K562 (cell line): ENCODE measurements around the gene NFKB2. TPM values are rescaled to one million over a fixed set of nuclear protein-coding genes. Genes with fewer than 3 reads are reported as not detected.

Source experiments
- ATAC-seq: fragments of 200-7000 bp; cut with Tn5 transposase; 3 replicates; pipeline ENCODE4 v1.9.1; 2020; ENCODE audit warnings: moderate library complexity
- BruUV-seq: library from RNA; stranded (reverse); fragments of 400-500 nt; replicated peaks from 2 replicates; lab custom pipeline; 2021; lab: Mats Ljungman, UMichigan
- CTCF ChIA-PET: fragments of 300-600 bp; formaldehyde crosslinking; extraction: SDS; loops from one replicate; lab custom pipeline; 2021; ENCODE audit warnings: low intra/inter-chr PET ratio; lab: Yijun Ruan, JAX
- POLR2A ChIA-PET: fragments of 300-600, 350-650 bp; sonication (Branson Sonifier 250); formaldehyde crosslinking; extraction: SDS; loops from one replicate; lab custom pipeline; 2021; ENCODE audit warnings: antibody characterized with exemption, inconsistent platforms; lab: Yijun Ruan, JAX
- DNase-seq, 4 experiments: peaks; one replicate each; pipeline versions ENCODE4 v3.0.0 to v3.0.0-alpha.2; 2011 to 2018; ENCODE audit warnings: low spot score in 3 of 4, mixed read lengths in 3 of 4; ENCODE audit errors: extremely low read depth in 1 of 4
- FAIRE-seq: peaks from 2 replicates; lab custom pipeline; 2011; peaks lifted over from hg19 to GRCh38; lab: Jason Lieb, UNC
- H2AFZ ChIP-seq: 2 replicates; pipeline ENCODE4 v1.6.0; 2011; ENCODE audit warnings: low read depth, low read length, control low read depth, inconsistent platforms
- H3K27ac ChIP-seq: fragments of 200-600 bp; 3 replicates; pipeline ENCODE4 v1.8.0; 2011; ENCODE audit warnings: low read depth, mild to moderate bottlenecking, control low read depth, inconsistent platforms, low read length, moderate library complexity, mixed read lengths; ENCODE audit errors: extremely low read depth
- H3K27me3 ChIP-seq, 2 experiments: fragments of 300-600 bp in 1 of 2; 2 replicates in 1 of 2; 3 replicates in 1 of 2; pipeline versions ENCODE4 v1.6.0 to v1.8.0; 2011; ENCODE audit warnings: inconsistent platforms in 2 of 2, low read length in 2 of 2, mild to moderate bottlenecking in 1 of 2, mixed read lengths in 1 of 2, moderate library complexity in 1 of 2; ENCODE audit not compliant: control insufficient read depth in 2 of 2, insufficient read depth in 2 of 2
- H3K36me3 ChIP-seq: fragments of 300-600 bp; 3 replicates; pipeline ENCODE4 v1.8.0; 2011; ENCODE audit warnings: mild to moderate bottlenecking, low read length, inconsistent platforms; ENCODE audit not compliant: control insufficient read depth, insufficient read depth
- H3K4me1 ChIP-seq, 2 experiments: fragments of 200-600 bp in 1 of 2; replicated peaks in 1 of 2; 2 replicates in 1 of 2; 3 replicates in 1 of 2; pipeline versions ENCODE4 v1.5.1 to v1.8.0; 2011; ENCODE audit warnings: inconsistent platforms in 2 of 2, low read length in 2 of 2, mild to moderate bottlenecking in 1 of 2, mixed read lengths in 1 of 2, moderate library complexity in 1 of 2; ENCODE audit not compliant: control insufficient read depth in 2 of 2, insufficient read depth in 2 of 2
- H3K4me2 ChIP-seq: 2 replicates; pipeline ENCODE4 v1.6.1; 2011; ENCODE audit warnings: low read length, control low read depth, inconsistent platforms, mixed read lengths; ENCODE audit not compliant: insufficient read depth
- H3K4me3 ChIP-seq: fragments of 200-600 bp; sonication (generic), shearing (Covaris generic); 2 replicates; pipeline ENCODE4 v1.5.1; 2016; ENCODE audit warnings: control low read depth, inconsistent platforms
- H3K79me2 ChIP-seq: fragments of 200-600 bp; 3 replicates; pipeline ENCODE4 v1.8.0; 2011; ENCODE audit warnings: low read length, inconsistent platforms; ENCODE audit not compliant: control insufficient read depth, insufficient read depth
- H3K9ac ChIP-seq, 2 experiments: 2 replicates each; pipeline versions ENCODE4 v1.6.0 to v1.6.1; 2011; ENCODE audit warnings: low read depth in 2 of 2, low read length in 2 of 2, control low read depth in 1 of 2, inconsistent platforms in 1 of 2, mild to moderate bottlenecking in 1 of 2, mixed read lengths in 1 of 2; ENCODE audit not compliant: insufficient read depth in 1 of 2
- H3K9me1 ChIP-seq: one replicate; pipeline ENCODE4 v1.6.0; 2011; ENCODE audit warnings: inconsistent platforms, mild to moderate bottlenecking, low read length, moderate library complexity; ENCODE audit not compliant: control insufficient read depth, insufficient read depth
- H3K9me3 ChIP-seq: replicated peaks from 2 replicates; pipeline ENCODE4 v1.5.1; 2011; ENCODE audit warnings: low read depth, low read length, inconsistent platforms; ENCODE audit not compliant: control insufficient read depth, insufficient read depth
- H4K20me1 ChIP-seq: replicated peaks from 2 replicates; pipeline ENCODE4 v1.6.1; 2011; ENCODE audit warnings: low read length, inconsistent platforms, mixed read lengths; ENCODE audit not compliant: control insufficient read depth, insufficient read depth
- CEBPB ChIP-seq: fragments of 450-650 bp; IDR thresholded peaks from 2 replicates; pipeline ENCODE4 v1.6.1; 2016; ENCODE audit warnings: missing genetic modification characterization, missing compliant biosample characterization
- CEBPG ChIP-seq, 3 experiments: fragments of 200-800 bp in 1 of 3; sonication (Bioruptor generic) in 1 of 3; sonication (generic) in 1 of 3; formaldehyde crosslinking in 1 of 3; IDR thresholded peaks in 2 of 3; conservative IDR thresholded peaks in 1 of 3; 2 replicates each; pipeline versions ENCODE4 v1.6.1 to v1.8.0; 2016 to 2022; ENCODE audit warnings: missing compliant biosample characterization in 2 of 3, missing genetic modification characterization in 2 of 3, mild to moderate bottlenecking in 1 of 3, missing genetic modification reagents in 1 of 3
- CREM ChIP-seq: IDR thresholded peaks from 2 replicates; pipeline ENCODE4 v1.6.1; 2014; ENCODE audit warnings: antibody characterized with exemption, low read depth
- JUND ChIP-seq, 2 experiments: IDR thresholded peaks; 2 replicates in 1 of 2; 3 replicates in 1 of 2; pipeline ENCODE4 v1.6.1; 2011; ENCODE audit warnings: borderline replicate concordance in 2 of 2, low read depth in 2 of 2, low read length in 2 of 2, improper control_type of control experiment in 1 of 2, missing biosample characterization in 1 of 2, missing genetic modification characterization in 1 of 2, missing genetic modification reagents in 1 of 2
- POLR2H ChIP-seq: IDR thresholded peaks from 2 replicates; pipeline ENCODE4 v1.6.1; 2016; ENCODE audit warnings: missing genetic modification characterization, low read depth, mild to moderate bottlenecking, control low read depth, missing compliant biosample characterization, moderate library complexity
- SAFB2 ChIP-seq: fragments of 200-400 bp; formaldehyde crosslinking; IDR thresholded peaks from 2 replicates; pipeline ENCODE4 v1.6.1; 2018; ENCODE audit warnings: borderline replicate concordance, low read length, low read depth, moderate library complexity; ENCODE audit not compliant: severe bottlenecking
- SRSF7 ChIP-seq: fragments of 200-400 bp; formaldehyde crosslinking; optimal IDR thresholded peaks from 2 replicates; pipeline ENCODE3; 2017; ENCODE audit warnings: mild to moderate bottlenecking, low read depth, low read length
- ZBTB7A ChIP-seq: IDR thresholded peaks from 2 replicates; pipeline ENCODE4 v1.6.1; 2011; ENCODE audit warnings: low read depth, mild to moderate bottlenecking, low read length, moderate library complexity, borderline replicate concordance; ENCODE audit not compliant: control insufficient read depth
- ZNF239 ChIP-seq: fragments of 250-450 bp; sonication (Bioruptor Pico); IDR thresholded peaks from 2 replicates; pipeline ENCODE4 v1.4.0; 2020; ENCODE audit warnings: mild to moderate bottlenecking
- ZNF583 ChIP-seq: fragments of 250-450 bp; sonication (Bioruptor Pico); IDR thresholded peaks from 2 replicates; pipeline ENCODE4 v1.4.0; 2020
- ZNF79 ChIP-seq: fragments of 250-450 bp; sonication (Bioruptor Pico); IDR thresholded peaks from 2 replicates; pipeline ENCODE4 v1.4.0; 2020; ENCODE audit warnings: low read depth, mild to moderate bottlenecking, moderate library complexity
- WGBS: fragments of 100-300 bp; shearing (Covaris generic); methylation state at CpG from one replicate; pipeline ENCODE4 v1.1.6; 2016; ENCODE audit warnings: low coverage, mixed read lengths; ENCODE audit not compliant: insufficient coverage; ENCODE audit errors: missing lambda C conversion rate; 5-methylcytosine and 5-hydroxymethylcytosine counted together
- in situ Hi-C: fragments of 300-500 bp; cut with MboI; formaldehyde crosslinking; loops from 4 replicates; pipeline ENCODE4 v1.15.0; 2018; ENCODE audit warnings: inconsistent platforms, mixed read lengths
- intact Hi-C: fragments of 100-400 bp; cut with micrococcal nuclease; formaldehyde crosslinking; loops from 2 replicates; pipeline ENCODE4 v1.14.2; 2022
- polyA plus RNA-seq, 8 experiments: library from polyadenylated mRNA; depleted of rRNA in 4 of 8; stranded (reverse) in 5 of 8; unstranded in 3 of 8; fragments of >200 nt; fragmentation: Nextera tagmentation in 2 of 8; fragmentation: Illumina TruSeq in 1 of 8; extraction: Ambion mirVana in 2 of 8; extraction: Trizol in 1 of 8; gene quantifications; 2 replicates each; pipeline versions ENCODE4 v1.2.1 to v1.2.3, GENCODE V29; 2011 to 2014; ENCODE audit warnings: inconsistent platforms in 1 of 8, missing spikeins in 1 of 8
- total RNA-seq, 7 experiments: library from RNA; depleted of rRNA in 6 of 7; stranded (reverse); fragments of >200 nt in 6 of 7; fragmentation: Illumina TruSeq in 2 of 7; extraction: Trizol in 2 of 7; gene quantifications; 2 replicates each; pipeline versions ENCODE4 v1.2.1 to v1.2.3, GENCODE V29; 2011 to 2021; ENCODE audit warnings: low replicate concordance in 1 of 7
- TF ChIP-seq, protein P1 (sequence below), 2 experiments: IDR thresholded peaks; 2 replicates each; pipeline ENCODE4 v1.6.1; 2012; ENCODE audit warnings: improper control_type of control experiment in 2 of 2, low read depth in 2 of 2, low read length in 2 of 2, borderline replicate concordance in 1 of 2
- TF ChIP-seq, protein P2 (sequence below), 2 experiments: fragments of 450-650 bp in 1 of 2; sonication (generic) in 1 of 2; formaldehyde crosslinking in 1 of 2; IDR thresholded peaks in 1 of 2; conservative IDR thresholded peaks in 1 of 2; 2 replicates each; pipeline versions ENCODE4 v1.6.1 to v1.8.1; 2016 to 2023; ENCODE audit warnings: mild to moderate bottlenecking in 2 of 2, moderate library complexity in 2 of 2, inconsistent platforms in 1 of 2, missing genetic modification reagents in 1 of 2
- TF ChIP-seq, protein P3 (sequence below): fragments of 250-450 bp; sonication (Bioruptor Pico); IDR thresholded peaks from 2 replicates; pipeline ENCODE4 v1.8.0; 2022; ENCODE audit warnings: inconsistent platforms, mild to moderate bottlenecking, moderate library complexity, borderline replicate concordance

Gene NFKB2
- total and polyA plus RNA-seq, 9 of the 15 experiments (the other 6 are each of a cell fraction or from before 2014, with no cell fraction given): 0.07 to 20.3 (median 7.9) TPM

DNA sequence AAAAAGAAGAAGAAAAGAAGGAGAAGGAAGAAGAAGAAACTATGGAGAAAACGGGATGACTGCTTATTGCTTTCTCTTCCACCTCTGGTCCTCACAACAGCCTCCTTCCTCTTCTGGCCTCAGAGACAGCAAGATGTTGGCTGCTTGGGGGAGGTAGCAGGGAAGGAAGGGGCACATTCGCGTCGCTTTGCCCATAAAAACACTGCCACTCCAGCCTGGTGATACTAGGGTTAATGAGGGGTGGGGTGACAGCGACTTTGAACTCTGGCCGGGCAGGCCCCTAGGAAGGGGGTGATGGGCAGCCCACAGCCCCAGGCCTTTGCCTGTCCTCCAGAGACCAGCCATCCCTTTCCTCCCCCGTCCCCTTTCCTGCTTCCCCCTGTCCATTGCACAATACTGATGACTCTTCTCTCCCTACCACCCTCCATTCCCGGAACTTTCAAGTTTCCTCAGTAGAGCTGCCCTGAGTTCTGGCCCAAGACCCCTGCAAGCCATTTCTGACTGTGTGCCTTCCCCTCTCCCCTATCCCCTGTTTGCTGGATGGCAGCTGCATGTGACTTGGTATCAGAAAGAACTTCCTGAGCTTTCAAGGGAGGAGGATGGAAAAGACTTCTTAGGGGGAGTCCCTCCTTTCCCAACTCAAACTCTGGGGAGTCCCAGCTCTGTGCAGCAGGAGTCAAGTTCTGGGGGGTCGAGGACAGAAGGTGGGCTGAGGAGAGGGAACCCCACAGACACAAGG is 39.1 kb downstream of the NFKB2 start:
- H3K9me3 ChIP-seq: no peaks in the 10 kb centered on the region
- peak overlapping the region; percentile 66 to 82 for H3K9ac ChIP-seq
- peaks cover 4% of the 10 kb centered on the region for H4K20me1 ChIP-seq
- in situ Hi-C loops (loop anchor here (25.0 kb wide), 1 partner anchor 597 kb away; the partner anchor contains the start of gene KCNIP2), intact Hi-C loops (no loop called here)
- no peak for ATAC-seq
- no TSS peak for BruUV-seq
- no peaks in the 10 kb centered on the region for H3K27me3 ChIP-seq
- H3K4me1 ChIP-seq: peaks cover 27 to 45% of the 10 kb centered on the region in 2 experiments
- H3K9me1 ChIP-seq: no peaks in the 10 kb centered on the region
- POLR2A ChIA-PET: interaction anchor here (0.6 to 3.3 kb wide), 8 partner anchors 9 to 40 kb away, joined by 3 to 34 read pairs (median 4); partner anchors contain the start of genes C10orf95 and FBXL15
- peak overlapping the region; percentile 69 for H2AFZ ChIP-seq
- WGBS: 10% methylated on average over 3 of the region's 9 CpGs
- peaks cover 52% of the 10 kb centered on the region for H3K79me2 ChIP-seq
- no peak for FAIRE-seq
- peak overlapping the region; percentile 90 for H3K4me2 ChIP-seq
- H3K27ac ChIP-seq: peak overlapping the region; percentile 88
- H3K4me3 ChIP-seq: peak overlapping the region; percentile 80
- H3K36me3 ChIP-seq: peaks cover 16% of the 10 kb centered on the region; the same call in 2 of the 3 replicates
- DNase-seq: no peak
- CTCF ChIA-PET: no interaction called here
- TF ChIP-seq SAFB2 (no peak), ZNF583 (CRISPR knock-in tag) (no peak), ZBTB7A (peak; percentile 19; the same call in 1 of the 2 replicates), CREM (0 out of 2 replicates have a peak, but pooled peaks have one; percentile 33), POLR2H (tag) (no peak), CEBPB (tag) (peak; percentile 95), SRSF7 (no peak), ZNF239 (CRISPR knock-in tag) (no peak), CEBPG (CRISPR knock-in tag; IDR thresholded peaks at IDR 0.05) (peak; percentile 80), CEBPG (tag; conservative IDR thresholded peaks at IDR 0.05 in 1 of 2, IDR thresholded peaks at IDR 0.05 in 1 of 2) (peak; percentile 89 to 92), JUND (IDR thresholded peaks at IDR 0.05; ENCODE audit: borderline replicate concordance, low read depth, low read length) (peak; percentile 47; the same call in 1 of the 2 replicates), JUND (tag; IDR thresholded peaks at IDR 0.05; ENCODE audit: borderline replicate concordance, low read depth, low read length) (no peak), ZNF79 (CRISPR knock-in tag) (no peak)
- TF ChIP-seq, protein P1, sequence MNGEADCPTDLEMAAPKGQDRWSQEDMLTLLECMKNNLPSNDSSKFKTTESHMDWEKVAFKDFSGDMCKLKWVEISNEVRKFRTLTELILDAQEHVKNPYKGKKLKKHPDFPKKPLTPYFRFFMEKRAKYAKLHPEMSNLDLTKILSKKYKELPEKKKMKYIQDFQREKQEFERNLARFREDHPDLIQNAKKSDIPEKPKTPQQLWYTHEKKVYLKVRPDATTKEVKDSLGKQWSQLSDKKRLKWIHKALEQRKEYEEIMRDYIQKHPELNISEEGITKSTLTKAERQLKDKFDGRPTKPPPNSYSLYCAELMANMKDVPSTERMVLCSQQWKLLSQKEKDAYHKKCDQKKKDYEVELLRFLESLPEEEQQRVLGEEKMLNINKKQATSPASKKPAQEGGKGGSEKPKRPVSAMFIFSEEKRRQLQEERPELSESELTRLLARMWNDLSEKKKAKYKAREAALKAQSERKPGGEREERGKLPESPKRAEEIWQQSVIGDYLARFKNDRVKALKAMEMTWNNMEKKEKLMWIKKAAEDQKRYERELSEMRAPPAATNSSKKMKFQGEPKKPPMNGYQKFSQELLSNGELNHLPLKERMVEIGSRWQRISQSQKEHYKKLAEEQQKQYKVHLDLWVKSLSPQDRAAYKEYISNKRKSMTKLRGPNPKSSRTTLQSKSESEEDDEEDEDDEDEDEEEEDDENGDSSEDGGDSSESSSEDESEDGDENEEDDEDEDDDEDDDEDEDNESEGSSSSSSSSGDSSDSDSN (IDR thresholded peaks at IDR 0.05; ENCODE audit: borderline replicate concordance in 1 of 2, low read depth in 2 of 2, low read length in 2 of 2): no peak
- TF ChIP-seq, protein P2, sequence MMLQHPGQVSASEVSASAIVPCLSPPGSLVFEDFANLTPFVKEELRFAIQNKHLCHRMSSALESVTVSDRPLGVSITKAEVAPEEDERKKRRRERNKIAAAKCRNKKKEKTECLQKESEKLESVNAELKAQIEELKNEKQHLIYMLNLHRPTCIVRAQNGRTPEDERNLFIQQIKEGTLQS (IDR thresholded peaks at IDR 0.05): peak; percentile 76
- TF ChIP-seq, protein P2 (CRISPR knock-in tag; conservative IDR thresholded peaks at IDR 0.05): no peak
- TF ChIP-seq, protein P3, sequence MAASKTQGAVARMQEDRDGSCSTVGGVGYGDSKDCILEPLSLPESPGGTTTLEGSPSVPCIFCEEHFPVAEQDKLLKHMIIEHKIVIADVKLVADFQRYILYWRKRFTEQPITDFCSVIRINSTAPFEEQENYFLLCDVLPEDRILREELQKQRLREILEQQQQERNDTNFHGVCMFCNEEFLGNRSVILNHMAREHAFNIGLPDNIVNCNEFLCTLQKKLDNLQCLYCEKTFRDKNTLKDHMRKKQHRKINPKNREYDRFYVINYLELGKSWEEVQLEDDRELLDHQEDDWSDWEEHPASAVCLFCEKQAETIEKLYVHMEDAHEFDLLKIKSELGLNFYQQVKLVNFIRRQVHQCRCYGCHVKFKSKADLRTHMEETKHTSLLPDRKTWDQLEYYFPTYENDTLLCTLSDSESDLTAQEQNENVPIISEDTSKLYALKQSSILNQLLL (CRISPR knock-in tag): no peak
